GM12878 (cell line): ENCODE measurements around the gene ANO9. TPM values are rescaled to one million over a fixed set of nuclear protein-coding genes. Genes with fewer than 3 reads are reported as not detected.
"Not testable (repeated sequence)": the region's sequence is repeated elsewhere in the genome, so short reads cannot be mapped to it uniquely, and the experiment has no call there.

ENCODE experiments used
- ATAC-seq: fragments of 200-7000 bp; cut with Tn5 transposase; 3 replicates; pipeline ENCODE4 v1.9.1; 2020; ENCODE audit warnings: mild to moderate bottlenecking, moderate library complexity
- BruUV-seq: library from RNA; stranded (reverse); fragments of 400-500 nt; replicated peaks from 2 replicates; lab custom pipeline; 2021; lab: Mats Ljungman, UMichigan
- CTCF ChIA-PET: fragments of 300-600 bp; sonication (Branson Sonifier 250); formaldehyde crosslinking; extraction: SDS; loops from one replicate; lab custom pipeline; 2021; ENCODE audit warnings: inconsistent platforms; lab: Yijun Ruan, JAX
- POLR2A ChIA-PET: fragments of 350-600 bp; formaldehyde crosslinking; extraction: SDS; loops from one replicate; lab custom pipeline; 2021; ENCODE audit warnings: inconsistent platforms; lab: Charles Lee
- RAD21 ChIA-PET: fragments of 300-600 bp; sonication (Branson Sonifier 250); formaldehyde crosslinking; loops from one replicate; lab custom pipeline; 2023; ENCODE audit warnings: antibody characterized with exemption; ENCODE audit not compliant: unreplicated experiment; lab: Charles Lee
- SMC1A ChIA-PET: fragments of 300-600 bp; sonication (Branson Sonifier 250); formaldehyde crosslinking; loops from one replicate; lab custom pipeline; 2023; ENCODE audit not compliant: unreplicated experiment, uncharacterized antibody; lab: Charles Lee
- DNase-seq: peaks from one replicate; pipeline ENCODE4 v3.0.0-alpha.2; 2011; ENCODE audit warnings: low read depth, low spot score
- FAIRE-seq: peaks from 3 replicates; lab custom pipeline; 2011; peaks lifted over from hg19 to GRCh38; lab: Jason Lieb, UNC
- H2AFZ ChIP-seq: 2 replicates; pipeline ENCODE4 v1.6.0; 2011; ENCODE audit warnings: low read depth, low read length, control low read depth; ENCODE audit not compliant: control insufficient read depth
- H3K27ac ChIP-seq: 2 replicates; pipeline ENCODE4 v1.5.1; 2011; ENCODE audit warnings: control low read depth; ENCODE audit not compliant: control insufficient read depth, insufficient read depth
- H3K27me3 ChIP-seq, 2 experiments: replicated peaks in 1 of 2; 2 replicates each; pipeline versions ENCODE4 v1.6.0 to v1.6.1; 2011; ENCODE audit warnings: low read length in 1 of 2; ENCODE audit not compliant: control insufficient read depth in 2 of 2, insufficient read depth in 2 of 2
- H3K36me3 ChIP-seq, 2 experiments: 2 replicates each; pipeline ENCODE4 v1.5.1; 2011; ENCODE audit warnings: low read length in 1 of 2; ENCODE audit not compliant: control insufficient read depth in 2 of 2, insufficient read depth in 2 of 2
- H3K4me1 ChIP-seq: 2 replicates; pipeline ENCODE4 v1.6.1; 2011; ENCODE audit warnings: mild to moderate bottlenecking, low read length, moderate library complexity, mixed read lengths; ENCODE audit not compliant: control insufficient read depth, insufficient read depth
- H3K4me2 ChIP-seq: 2 replicates; pipeline ENCODE4 v1.6.0; 2011; ENCODE audit warnings: control low read depth; ENCODE audit not compliant: control insufficient read depth, insufficient read depth
- H3K4me3 ChIP-seq: fragments of 200-600 bp; sonication (generic); 2 replicates; pipeline ENCODE4 v1.5.1; 2016
- H3K79me2 ChIP-seq: 2 replicates; pipeline ENCODE4 v1.6.0; 2011; ENCODE audit warnings: low read length; ENCODE audit not compliant: control insufficient read depth, insufficient read depth
- H3K9ac ChIP-seq: 2 replicates; pipeline ENCODE4 v1.8.0; 2011; ENCODE audit warnings: low read length, control low read depth, mixed read lengths; ENCODE audit not compliant: control insufficient read depth, insufficient read depth
- H3K9me3 ChIP-seq: replicated peaks from 3 replicates; pipeline ENCODE4 v1.5.1; 2011; ENCODE audit warnings: mild to moderate bottlenecking, low read length; ENCODE audit not compliant: control insufficient read depth, insufficient read depth
- H4K20me1 ChIP-seq: 2 replicates; pipeline ENCODE4 v1.6.0; 2011; ENCODE audit not compliant: control insufficient read depth, insufficient read depth
- BHLHE40 ChIP-seq, 2 experiments: fragments of 450-650 bp in 1 of 2; IDR thresholded peaks; 2 replicates each; pipeline ENCODE4 v1.6.1; 2011 to 2017; ENCODE audit warnings: low read depth in 2 of 2, borderline replicate concordance in 1 of 2, improper control_type of control experiment in 1 of 2, low read length in 1 of 2, mild to moderate bottlenecking in 1 of 2
- WGBS: methylation state at CpG from one replicate; pipeline ENCODE4 v1.1.6; 2016; ENCODE audit warnings: low lambda C conversion rate; ENCODE audit not compliant: insufficient replicate concordance, insufficient coverage; ENCODE audit errors: missing lambda C conversion rate; 5-methylcytosine and 5-hydroxymethylcytosine counted together
- in situ Hi-C: fragments of 300-500 bp; cut with MboI; formaldehyde crosslinking; loops from 9 replicates; pipeline ENCODE4 v1.14.3; 2018; ENCODE audit warnings: mixed read lengths
- intact Hi-C: fragments of 100-400 bp; cut with micrococcal nuclease; formaldehyde crosslinking; loops from one replicate; pipeline ENCODE4 v1.14.2; 2022; ENCODE audit not compliant: unreplicated experiment
- polyA plus RNA-seq, 11 experiments: library from polyadenylated mRNA; depleted of rRNA in 4 of 11; unstranded in 6 of 11; stranded (reverse) in 5 of 11; fragments of >200 nt; fragmentation: Nextera tagmentation in 4 of 11; fragmentation: Illumina TruSeq in 1 of 11; extraction: Ambion mirVana in 4 of 11; extraction: Trizol in 1 of 11; gene quantifications; 1 replicate in 1 of 11; 2 replicates in 10 of 11; pipeline versions ENCODE4 v1.2.1 to v1.2.3, GENCODE V29; 2011 to 2016; ENCODE audit warnings: inconsistent platforms in 2 of 11, missing spikeins in 2 of 11, low read depth in 1 of 11
- total RNA-seq, 4 experiments: library from RNA; depleted of rRNA in 3 of 4; stranded (reverse); fragments of >200 nt in 3 of 4; fragmentation: Illumina TruSeq in 1 of 4; extraction: Trizol in 1 of 4; gene quantifications; 2 replicates each; pipeline versions ENCODE4 v1.2.1 to v1.2.3, GENCODE V29; 2013 to 2021

ANO9 gene
- total and polyA plus RNA-seq, 10 of the 15 experiments (the other 5 are each of a cell fraction or from before 2014, with no cell fraction given): 0.21 to 42.3 (median 12.0) TPM

DNA sequence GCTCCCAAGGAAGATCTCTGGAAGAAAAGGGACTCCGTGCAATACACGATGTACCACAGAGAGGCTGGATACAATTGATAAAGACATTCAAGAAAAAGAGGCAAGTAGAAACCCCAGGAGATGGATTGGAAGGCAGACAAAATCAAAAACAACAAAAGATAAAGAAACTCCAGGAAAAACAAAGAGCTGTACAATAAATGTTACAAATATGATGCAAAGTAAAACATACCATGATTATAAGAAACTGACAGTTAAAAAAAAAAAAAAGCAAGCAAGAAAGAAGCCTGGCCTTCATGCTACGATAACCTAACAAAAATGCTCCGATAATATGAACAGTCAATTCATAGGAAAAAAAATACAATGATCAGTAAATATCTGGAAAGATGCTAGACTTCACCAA is 16.5 kb downstream of the ANO9 start:
- Histone ChIP-seq H3K27ac (no peak overlapping the region), H3K36me3 (no peaks in the 10 kb centered on the region), H3K27me3 (no peaks in the 10 kb centered on the region), H3K4me1 (no peaks in the 10 kb centered on the region), H3K9ac (no peak overlapping the region), H3K79me2 (no peaks in the 10 kb centered on the region), H3K4me3 (no peak overlapping the region), H4K20me1 (no peaks in the 10 kb centered on the region), H3K4me2 (no peak overlapping the region), H3K9me3 (no peaks in the 10 kb centered on the region), H2AFZ (no peak overlapping the region)
- POLR2A ChIA-PET: no interaction called here
- in situ Hi-C loops: no loop called here
- intact Hi-C loops: no loop called here
- no TSS peak for BruUV-seq
- SMC1A ChIA-PET: interaction anchor here (0.6 kb wide), 1 partner anchor 270 kb away, joined by 3 read pairs; the partner anchor contains the start of gene DEAF1
- TF ChIP-seq BHLHE40 (IDR thresholded peaks at IDR 0.05; ENCODE audit: borderline replicate concordance in 1 of 2, low read depth in 2 of 2, low read length in 1 of 2): no peak
- CTCF ChIA-PET: no interaction called here
- DNase-seq: no peak
- no peak for ATAC-seq
- FAIRE-seq: no peak
- RAD21 ChIA-PET: no interaction called here
- WGBS: 84% methylated on average over 4 of the region's 4 CpGs

DNA sequence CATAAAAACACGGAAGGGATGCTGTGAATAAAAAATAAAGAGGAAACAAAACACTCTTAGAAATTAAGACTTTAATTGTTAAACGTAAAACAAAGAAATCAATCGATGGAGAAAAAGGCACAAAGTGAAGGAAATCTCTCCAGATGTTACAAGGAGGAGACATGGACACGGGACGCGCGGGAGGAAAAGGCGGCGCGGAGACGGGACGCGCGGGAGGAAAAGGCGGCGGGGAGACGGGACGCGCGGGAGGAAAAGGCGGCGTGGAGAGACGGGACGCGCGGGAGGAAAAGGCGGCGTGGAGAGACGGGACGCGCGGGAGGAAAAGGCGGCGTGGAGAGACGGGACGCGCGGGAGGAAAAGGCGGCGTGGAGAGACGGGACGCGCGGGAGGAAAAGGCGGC is 17.0 kb downstream of the ANO9 start:
- RAD21 ChIA-PET, CTCF ChIA-PET, H2AFZ ChIP-seq, H3K4me3 ChIP-seq, H3K27ac ChIP-seq, H3K9ac ChIP-seq, intact Hi-C loops, H3K9me3 ChIP-seq, DNase-seq, H4K20me1 ChIP-seq, H3K27me3 ChIP-seq, H3K79me2 ChIP-seq, in situ Hi-C loops, FAIRE-seq, ATAC-seq, H3K4me1 ChIP-seq, BruUV-seq, H3K36me3 ChIP-seq, H3K4me2 ChIP-seq, POLR2A ChIA-PET: not testable (repeated sequence)
- SMC1A ChIA-PET: interaction anchor here (1.1 kb wide), 1 partner anchor 94 kb away, joined by 3 read pairs; no protein-coding TSS in a partner anchor
- WGBS: 61% methylated on average over 3 of the region's 45 CpGs
